Breast epithelium (tissue), 4 donors: Measurements from ENCODE around the gene TNFRSF1A. TPM values are rescaled to one million over a fixed set of nuclear protein-coding genes. Genes with fewer than 3 reads are reported as not detected.

Experiments used
- DNase-seq, 2 donors: peaks; one replicate each; pipeline ENCODE4 v3.0.0-alpha.2; 2019; ENCODE audit warnings: low spot score in 2 of 2
- H3K27ac ChIP-seq, 2 donors: fragments of 200-600 bp; sonication (generic) in 1 of 2; one replicate each; pipeline ENCODE4 v1.5.1; 2016 to 2019; ENCODE audit warnings: mild to moderate bottlenecking in 1 of 2
- H3K27me3 ChIP-seq, 2 donors: fragments of 200-600 bp; sonication (generic) in 1 of 2; one replicate each; pipeline versions ENCODE4 v1.5.1 to v1.6.0; 2017 to 2019; ENCODE audit warnings: control low read depth in 1 of 2, mild to moderate bottlenecking in 1 of 2
- H3K36me3 ChIP-seq: fragments of 200-600 bp; one replicate; pipeline ENCODE4 v1.5.1; 2019
- H3K4me1 ChIP-seq, 2 donors: fragments of 200-600 bp; sonication (generic); one replicate each; pipeline ENCODE4 v1.5.1; 2016 to 2019; ENCODE audit warnings: control low read depth in 1 of 2
- H3K4me3 ChIP-seq, 3 donors: fragments of 200-600 bp; sonication (generic); 1 replicate in 2 of 3; 2 replicates in 1 of 3; pipeline ENCODE4 v1.5.1; 2016 to 2019; ENCODE audit warnings: mild to moderate bottlenecking in 3 of 3, moderate library complexity in 2 of 3
- H3K9me3 ChIP-seq, 2 donors: fragments of 200-600 bp; sonication (generic) in 1 of 2; one replicate each; pipeline ENCODE4 v1.5.1; 2016 to 2019; ENCODE audit warnings: control low read depth in 1 of 2
- POLR2A ChIP-seq: fragments of 450-650 bp; IDR thresholded peaks from one replicate; pipeline ENCODE4 v1.6.1; 2016; ENCODE audit warnings: antibody characterized with exemption, mild to moderate bottlenecking, moderate library complexity
- POLR2AphosphoS5 ChIP-seq, 3 donors: sonication (generic); formaldehyde crosslinking; IDR thresholded peaks; one replicate each; pipeline ENCODE4 v1.6.1; 2017; ENCODE audit warnings: antibody characterized with exemption in 3 of 3
- intact Hi-C: fragments of 100-400 bp; cut with DNase I; formaldehyde crosslinking; loops from one replicate; pipeline ENCODE4 v1.15.1; 2023; ENCODE audit warnings: low total_unique reads
- total RNA-seq, 3 donors: library from RNA; depleted of rRNA; stranded (reverse); fragments of >200 nt; gene quantifications; one replicate each; pipeline ENCODE4 v1.1.0, GENCODE V29; 2016
- TF ChIP-seq, protein P1 (sequence below), 3 donors: fragments of 450-650 bp; IDR thresholded peaks; one replicate each; pipeline ENCODE4 v1.5.1; 2016 to 2017; ENCODE audit warnings: antibody characterized with exemption in 3 of 3, mild to moderate bottlenecking in 3 of 3, moderate library complexity in 3 of 3

The TNFRSF1A gene
- total RNA-seq, 3 donors from 2014 or later = 232 to 256 (median 238) TPM

DNA sequence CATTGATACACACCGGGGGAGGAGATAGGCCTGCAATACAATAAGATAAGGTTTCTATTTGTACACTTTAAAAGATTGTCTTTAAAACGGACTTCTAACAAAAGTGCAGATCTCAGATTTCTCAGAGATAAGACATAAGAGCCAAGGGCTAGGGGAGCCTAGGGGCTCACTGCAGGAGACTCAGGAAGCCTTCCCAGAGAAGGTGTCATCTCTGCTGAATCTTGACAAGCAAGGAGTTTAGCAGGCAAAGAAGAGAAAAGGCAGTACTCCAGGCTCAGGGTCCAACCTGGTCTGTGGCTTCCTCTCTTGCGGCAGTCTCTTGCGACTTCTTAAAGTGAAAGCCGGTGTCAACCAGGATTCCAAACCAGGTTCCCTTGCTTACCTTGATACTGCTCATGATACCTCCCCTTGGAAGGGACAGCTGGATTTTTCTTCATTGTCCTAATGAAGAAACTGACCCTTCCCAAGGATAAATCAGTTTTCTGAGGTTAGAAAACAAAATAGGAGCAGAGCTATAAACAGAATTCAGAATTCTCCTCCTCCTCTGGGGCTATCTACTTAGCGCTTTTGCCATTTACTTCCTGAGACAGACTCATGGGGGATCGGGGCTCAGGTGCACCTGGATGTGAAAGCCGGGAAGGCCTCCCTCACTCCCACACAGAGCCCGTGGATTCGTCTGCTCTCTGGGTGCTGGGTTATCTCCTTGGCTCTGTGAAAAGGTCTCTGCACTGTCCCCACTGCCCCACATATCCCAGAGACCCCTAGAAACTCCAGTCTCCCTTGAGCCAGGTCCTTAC, 35.2 kb upstream of the TNFRSF1A start:
- Histone ChIP-seq H3K4me1 (peaks cover 24 to 25% of the 10 kb centered on the region in 2 donors), H3K4me3 (peak overlapping the region in 2 of 3 donors; percentile 53 to 65), H3K9me3 (no peaks in the 10 kb centered on the region), H3K27me3 (no peaks in the 10 kb centered on the region), H3K36me3 (no peaks in the 10 kb centered on the region), H3K27ac (peak overlapping the region; percentile 92 to 97)
- intact Hi-C loops = no loop called here
- DNase-seq = no peak
- TF ChIP-seq POLR2A = no peak
- TF ChIP-seq, protein P1, sequence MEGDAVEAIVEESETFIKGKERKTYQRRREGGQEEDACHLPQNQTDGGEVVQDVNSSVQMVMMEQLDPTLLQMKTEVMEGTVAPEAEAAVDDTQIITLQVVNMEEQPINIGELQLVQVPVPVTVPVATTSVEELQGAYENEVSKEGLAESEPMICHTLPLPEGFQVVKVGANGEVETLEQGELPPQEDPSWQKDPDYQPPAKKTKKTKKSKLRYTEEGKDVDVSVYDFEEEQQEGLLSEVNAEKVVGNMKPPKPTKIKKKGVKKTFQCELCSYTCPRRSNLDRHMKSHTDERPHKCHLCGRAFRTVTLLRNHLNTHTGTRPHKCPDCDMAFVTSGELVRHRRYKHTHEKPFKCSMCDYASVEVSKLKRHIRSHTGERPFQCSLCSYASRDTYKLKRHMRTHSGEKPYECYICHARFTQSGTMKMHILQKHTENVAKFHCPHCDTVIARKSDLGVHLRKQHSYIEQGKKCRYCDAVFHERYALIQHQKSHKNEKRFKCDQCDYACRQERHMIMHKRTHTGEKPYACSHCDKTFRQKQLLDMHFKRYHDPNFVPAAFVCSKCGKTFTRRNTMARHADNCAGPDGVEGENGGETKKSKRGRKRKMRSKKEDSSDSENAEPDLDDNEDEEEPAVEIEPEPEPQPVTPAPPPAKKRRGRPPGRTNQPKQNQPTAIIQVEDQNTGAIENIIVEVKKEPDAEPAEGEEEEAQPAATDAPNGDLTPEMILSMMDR (IDR thresholded peaks at IDR 0.05) = no peak
- TF ChIP-seq POLR2AphosphoS5 (IDR thresholded peaks at IDR 0.05) = no peak

DNA sequence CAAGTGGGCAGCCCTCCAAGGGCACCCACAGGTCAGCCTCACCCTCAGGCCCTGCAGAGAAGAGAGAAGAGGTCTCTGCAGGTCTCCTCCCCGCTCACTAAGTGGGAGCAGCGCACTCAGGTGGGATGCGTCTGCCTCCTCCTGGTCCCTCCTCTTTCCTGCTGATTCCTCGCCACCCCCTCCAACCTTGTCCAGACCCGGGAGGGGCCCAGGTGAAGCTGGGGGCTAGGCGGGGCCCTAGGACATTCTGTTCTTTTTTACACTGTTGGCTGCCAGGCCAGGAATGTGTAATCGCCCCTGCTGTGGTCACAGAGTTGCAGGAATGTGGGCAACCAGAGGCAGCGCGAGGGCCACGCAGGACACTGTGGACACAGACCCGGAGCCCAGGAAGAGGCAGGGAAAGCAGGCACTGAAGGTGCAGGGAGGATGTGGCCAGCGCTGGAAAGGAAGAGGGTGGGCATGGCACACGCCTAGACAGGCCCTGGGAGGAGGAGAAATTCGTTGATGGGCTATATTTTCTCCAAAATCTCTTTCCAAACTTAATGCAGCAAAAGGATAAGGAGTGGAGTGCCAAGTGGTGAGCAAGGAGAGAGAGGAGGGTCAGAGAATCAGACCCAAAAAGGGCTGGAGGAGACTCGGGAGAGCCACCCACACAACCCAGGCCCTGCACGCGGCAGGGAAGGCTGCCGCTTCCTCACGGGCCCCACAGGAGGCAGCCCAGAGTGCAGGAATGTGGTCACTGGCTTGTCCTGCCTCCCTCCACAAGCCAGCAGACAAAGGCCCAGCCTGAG, 34.4 kb upstream of the TNFRSF1A start:
- H3K27ac ChIP-seq = peak overlapping the region; percentile 92 to 97
- H3K27me3 ChIP-seq = no peaks in the 10 kb centered on the region
- intact Hi-C loops = no loop called here
- peak; percentile 70 to 97 for DNase-seq
- no peaks in the 10 kb centered on the region for H3K36me3 ChIP-seq
- TF ChIP-seq POLR2A (peak; percentile 58), POLR2AphosphoS5 (IDR thresholded peaks at IDR 0.05) (peak; percentile 74 to 92 (median 89))
- TF ChIP-seq, protein P1 (IDR thresholded peaks at IDR 0.05) = peak; percentile 15 to 50 (median 35)
- peaks cover 24 to 31% of the 10 kb centered on the region in 2 donors for H3K4me1 ChIP-seq
- no peaks in the 10 kb centered on the region for H3K9me3 ChIP-seq
- peak overlapping the region in 2 of 3 donors; percentile 53 to 65 for H3K4me3 ChIP-seq

DNA sequence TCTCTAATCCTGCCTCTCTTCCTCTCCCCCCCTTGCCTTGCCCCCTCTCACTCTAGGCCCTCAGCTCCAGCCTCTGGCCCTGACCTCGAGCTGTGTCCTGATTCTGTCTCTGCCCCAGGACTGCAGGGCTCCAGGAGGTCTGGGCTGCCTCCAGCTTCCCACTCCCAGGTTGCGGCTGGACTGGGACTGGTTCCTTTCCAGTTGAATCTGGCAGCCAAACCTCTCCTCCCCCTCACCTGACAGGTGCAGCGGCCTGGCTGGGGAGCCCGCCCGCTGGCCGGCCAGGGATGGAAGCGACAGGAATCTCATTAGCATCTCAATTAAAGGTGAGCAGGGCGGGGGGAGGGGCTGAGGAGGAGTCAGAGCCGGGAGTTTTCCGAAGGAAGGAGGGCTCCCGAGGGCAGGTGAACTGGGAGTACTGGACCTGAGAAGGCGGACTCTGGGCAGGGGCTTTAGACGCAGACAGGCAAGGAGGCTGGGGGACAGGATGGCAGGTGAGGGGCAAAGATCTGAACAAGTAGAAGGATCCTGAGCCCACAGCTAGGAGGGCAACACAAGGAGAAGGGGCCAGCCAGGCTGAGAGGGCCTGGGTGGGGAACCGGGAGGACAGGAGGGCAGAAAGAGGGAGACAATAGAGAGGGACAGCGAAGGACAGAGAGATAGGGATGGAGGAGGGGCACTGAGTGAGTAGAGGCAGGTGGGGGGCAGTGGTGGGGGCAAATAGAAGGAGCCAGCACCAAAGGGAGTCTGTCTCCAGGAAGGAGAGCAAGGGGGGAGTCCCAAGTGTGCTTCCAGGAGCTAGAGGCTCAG, 33.6 kb upstream of the TNFRSF1A start, which contains the start of gene SCNN1A:
Gene SCNN1A (minus strand): TSS at position 295 of the 810 bp plus-strand sequence. CDS start 780 bp downstream, outside the sequence.
- no peaks in the 10 kb centered on the region for H3K9me3 ChIP-seq
- intact Hi-C loops = no loop called here
- H3K4me1 ChIP-seq = peaks cover 24 to 31% of the 10 kb centered on the region in 2 donors
- no peaks in the 10 kb centered on the region for H3K36me3 ChIP-seq
- peak within 1 kb of the TSS; percentile 92 to 97 for H3K27ac ChIP-seq
- no peaks in the 10 kb centered on the region for H3K27me3 ChIP-seq
- H3K4me3 ChIP-seq = peak within 1 kb of the TSS in 2 of 3 donors; percentile 53 to 65
- TF ChIP-seq POLR2AphosphoS5 (IDR thresholded peaks at IDR 0.05) (peak in 2 of 3 donors; percentile 12 to 73), POLR2A (peak; percentile 68)
- TF ChIP-seq, protein P1 (IDR thresholded peaks at IDR 0.05) = no peak
- peak; percentile 81 to 90 for DNase-seq

DNA sequence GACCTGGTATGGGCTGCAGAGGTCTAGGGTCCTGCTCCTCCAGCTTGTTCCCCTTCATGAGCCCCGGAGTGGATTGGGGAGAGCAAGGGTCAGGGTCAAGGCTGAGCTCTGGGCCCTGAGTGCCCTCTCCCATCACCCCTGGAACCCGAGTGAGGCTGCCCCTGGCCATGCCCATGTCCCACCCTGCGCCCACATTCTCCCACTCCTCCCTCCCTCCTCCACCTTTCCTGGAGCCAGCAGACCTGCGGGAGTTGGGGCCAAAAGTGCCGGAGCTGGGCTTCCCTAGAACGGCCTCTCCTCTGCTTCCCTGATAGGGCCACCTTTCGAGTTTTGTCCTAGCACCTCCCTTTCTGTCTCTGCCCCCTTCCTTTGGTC, 32.9 kb upstream of the TNFRSF1A start:
- TF ChIP-seq, protein P1 (IDR thresholded peaks at IDR 0.05) = no peak
- TF ChIP-seq POLR2A = no peak
- no peak for TF ChIP-seq POLR2AphosphoS5 (IDR thresholded peaks at IDR 0.05)
- intact Hi-C loops = no loop called here
- H3K27me3 ChIP-seq = no peaks in the 10 kb centered on the region
- peak overlapping the region; percentile 92 to 97 for H3K27ac ChIP-seq
- no peak for DNase-seq
- H3K4me3 ChIP-seq = peak overlapping the region in 2 of 3 donors; percentile 53 to 65
- H3K4me1 ChIP-seq = peaks cover 24 to 31% of the 10 kb centered on the region in 2 donors
- no peaks in the 10 kb centered on the region for H3K36me3 ChIP-seq
- no peaks in the 10 kb centered on the region for H3K9me3 ChIP-seq
